Activated T-helper 1 cell treated with anti-CD3 and anti-CD28 coated beads, Interleukin-12 subunit alpha, Interleukin-12 subunit beta, Interleukin-2, Interleukin-4 antibody, amounts not matched to agents 30 ng/mL and 10 ng/mL and 1 ng/mL, durations not matched to agents 14 hours and 24 hours and 36 hours (primary cell): ENCODE results near the gene RASAL3. TPM values are rescaled to one million over a fixed set of nuclear protein-coding genes. Genes with fewer than 3 reads are reported as not detected.

Experiments
- DNase-seq: peaks from one replicate; pipeline ENCODE4 v3.0.0; 2021; ENCODE audit warnings: low spot score
- H3K27ac Mint-ChIP-seq: one replicate; pipeline ENCODE4 v1.8.0; 2021; ENCODE audit warnings: mild to moderate bottlenecking, mixed read lengths
- H3K27me3 Mint-ChIP-seq: one replicate; pipeline ENCODE4 v1.8.0; 2022; ENCODE audit warnings: mild to moderate bottlenecking, moderate library complexity, mixed read lengths; ENCODE audit not compliant: insufficient read depth
- H3K36me3 Mint-ChIP-seq: one replicate; pipeline ENCODE4 v1.8.0; 2021; ENCODE audit warnings: low read depth, mixed read lengths
- H3K4me1 Mint-ChIP-seq: one replicate; pipeline ENCODE4 v1.8.0; 2021; ENCODE audit warnings: low read depth, mixed read lengths
- H3K4me3 Mint-ChIP-seq: one replicate; pipeline ENCODE4 v1.8.0; 2021; ENCODE audit warnings: mild to moderate bottlenecking, moderate library complexity, mixed read lengths
- H3K9me3 Mint-ChIP-seq: one replicate; pipeline ENCODE4 v1.8.0; 2021; ENCODE audit warnings: mixed read lengths
- intact Hi-C: fragments of 100-400 bp; cut with micrococcal nuclease; formaldehyde crosslinking; loops from one replicate; pipeline ENCODE4 v1.15.1; 2024
- total RNA-seq: library from RNA; stranded (reverse); gene quantifications from 2 replicates; pipeline ENCODE4 v1.2.3, GENCODE V29; 2022

RASAL3 gene
- total RNA-seq, 1 donor from 2014 or later, result 130 TPM

GRCh38 chr19:15443325-15443724 lies 21.0 kb downstream of the RASAL3 start:
- no peak overlapping the region for H3K27ac Mint-ChIP-seq
- peaks cover 1% of the 10 kb centered on the region for H3K4me1 Mint-ChIP-seq
- no peaks in the 10 kb centered on the region for H3K9me3 Mint-ChIP-seq
- DNase-seq, result no peak
- H3K4me3 Mint-ChIP-seq, result no peak overlapping the region
- H3K27me3 Mint-ChIP-seq, result no peaks in the 10 kb centered on the region
- intact Hi-C loops, result no loop called here
- H3K36me3 Mint-ChIP-seq, result peaks cover 9% of the 10 kb centered on the region

DNA sequence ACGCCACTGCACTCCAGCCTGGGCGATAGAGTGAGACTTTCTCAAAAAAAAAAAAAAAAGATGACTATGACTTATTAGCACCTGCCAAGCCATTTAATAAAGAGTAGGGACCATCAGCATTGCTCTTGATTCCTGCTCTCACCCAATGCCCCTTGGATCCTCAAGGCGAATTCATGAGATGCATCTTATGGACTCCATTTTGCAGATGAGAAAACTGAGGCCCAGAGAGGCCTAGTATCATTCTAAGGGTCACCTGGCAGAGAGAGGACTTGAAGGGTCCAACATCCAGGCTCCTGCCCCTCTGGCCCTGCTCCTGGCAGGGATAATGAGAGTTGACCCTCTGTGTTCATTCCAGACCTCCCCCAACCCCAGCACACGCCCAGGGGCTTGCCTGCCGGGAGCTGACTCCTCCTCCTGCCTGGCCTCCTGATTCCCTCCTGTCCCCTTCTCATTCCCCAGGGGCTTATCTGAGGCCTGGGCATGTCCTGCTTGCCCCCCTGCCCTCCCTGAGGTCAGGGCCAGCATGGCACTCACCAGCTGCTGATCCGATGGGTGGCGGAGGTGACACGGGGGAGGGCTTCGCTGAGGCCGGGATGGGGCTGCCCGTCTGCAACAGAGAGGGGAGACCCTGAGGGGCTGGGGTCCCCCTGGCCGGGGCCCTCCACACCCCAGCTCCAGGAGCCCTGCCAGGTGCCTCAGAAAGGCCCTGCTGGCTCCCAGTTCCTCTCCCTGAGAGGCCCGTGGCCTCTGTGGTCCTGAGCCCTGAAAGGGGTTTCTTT lies 22.0 kb downstream of the RASAL3 start:
- DNase-seq, result no peak
- intact Hi-C loops, result no loop called here
- Mint-ChIP-seq H3K4me1 (no peaks in the 10 kb centered on the region), H3K27ac (no peak overlapping the region), H3K36me3 (peaks cover 6% of the 10 kb centered on the region), H3K9me3 (no peaks in the 10 kb centered on the region), H3K4me3 (no peak overlapping the region), H3K27me3 (no peaks in the 10 kb centered on the region)

DNA sequence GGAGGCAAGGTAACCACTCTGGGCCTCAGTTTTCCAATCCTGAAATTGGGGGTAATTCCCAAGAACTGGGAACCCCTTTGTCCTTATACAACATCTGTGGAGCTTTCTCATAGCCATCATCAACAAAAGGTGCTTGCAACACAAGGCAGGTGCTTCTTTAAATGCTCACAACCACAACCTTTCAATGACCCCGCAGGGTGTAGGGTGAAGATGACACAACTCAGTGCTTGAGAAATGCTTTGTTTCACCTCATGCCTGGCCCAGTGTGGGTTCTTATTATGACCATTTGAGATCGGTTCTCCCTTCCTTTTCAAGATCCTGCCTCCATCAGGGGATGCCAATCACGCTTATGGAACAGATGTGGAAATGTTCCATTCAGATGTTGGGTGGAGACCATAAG lies 23.0 kb downstream of the RASAL3 start:
- peaks cover 2% of the 10 kb centered on the region for H3K4me1 Mint-ChIP-seq
- no peaks in the 10 kb centered on the region for H3K9me3 Mint-ChIP-seq
- no peak for DNase-seq
- no peaks in the 10 kb centered on the region for H3K27me3 Mint-ChIP-seq
- no peaks in the 10 kb centered on the region for H3K36me3 Mint-ChIP-seq
- no peak overlapping the region for H3K4me3 Mint-ChIP-seq
- no peak overlapping the region for H3K27ac Mint-ChIP-seq
- intact Hi-C loops, result no loop called here

GRCh38 chr19:15439821-15440641 lies 24.3 kb downstream of the RASAL3 start:
- Mint-ChIP-seq H3K4me1 (peaks cover 5% of the 10 kb centered on the region), H3K9me3 (no peaks in the 10 kb centered on the region), H3K27ac (no peak overlapping the region), H3K4me3 (no peak overlapping the region), H3K27me3 (no peaks in the 10 kb centered on the region), H3K36me3 (no peaks in the 10 kb centered on the region)
- intact Hi-C loops, result no loop called here
- DNase-seq, result no peak

GRCh38 chr19:15439078-15439799 lies 25.1 kb downstream of the RASAL3 start:
- no peak for DNase-seq
- Mint-ChIP-seq H3K27me3 (no peaks in the 10 kb centered on the region), H3K27ac (no peak overlapping the region), H3K36me3 (no peaks in the 10 kb centered on the region), H3K4me3 (no peak overlapping the region), H3K9me3 (no peaks in the 10 kb centered on the region), H3K4me1 (peaks cover 5% of the 10 kb centered on the region)
- intact Hi-C loops, result no loop called here

DNA sequence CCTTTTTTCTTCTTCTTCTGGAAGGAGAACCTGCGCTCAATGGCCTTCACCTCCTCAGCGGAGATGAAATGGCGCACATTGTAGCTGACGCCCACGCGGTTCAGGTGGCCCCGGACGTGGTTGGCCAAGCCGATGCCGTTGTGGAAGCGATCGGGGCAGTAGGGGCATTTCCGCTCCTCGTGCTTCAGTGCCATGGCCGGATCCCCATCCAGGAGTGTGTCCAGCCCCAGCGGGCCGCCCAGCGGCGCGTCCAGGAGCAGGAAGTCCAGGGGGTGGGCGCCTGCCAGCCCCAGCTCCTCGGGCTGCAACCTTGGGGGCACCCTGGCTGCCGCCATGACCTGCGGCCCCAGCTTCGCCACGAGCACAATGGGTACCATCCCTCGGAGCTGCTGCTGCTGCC lies 25.8 kb downstream of the RASAL3 start:
- H3K36me3 Mint-ChIP-seq, result no peaks in the 10 kb centered on the region
- intact Hi-C loops, result no loop called here
- no peak for DNase-seq
- H3K27me3 Mint-ChIP-seq, result no peaks in the 10 kb centered on the region
- H3K27ac Mint-ChIP-seq, result no peak overlapping the region
- H3K9me3 Mint-ChIP-seq, result no peaks in the 10 kb centered on the region
- H3K4me3 Mint-ChIP-seq, result no peak overlapping the region
- H3K4me1 Mint-ChIP-seq, result peaks cover 5% of the 10 kb centered on the region

- H3K27me3 Mint-ChIP-seq, result no peaks in the 10 kb centered on the region
- H3K9me3 Mint-ChIP-seq, result no peaks in the 10 kb centered on the region
- intact Hi-C loops, result no loop called here
- no peak overlapping the region for H3K4me3 Mint-ChIP-seq
- no peak for DNase-seq
- peaks cover 10% of the 10 kb centered on the region for H3K4me1 Mint-ChIP-seq
- H3K36me3 Mint-ChIP-seq, result no peaks in the 10 kb centered on the region
- H3K27ac Mint-ChIP-seq, result no peak overlapping the region
These were observed 26.2 kb downstream of the RASAL3 start for GRCh38 chr19:15438124-15438496.

DNA sequence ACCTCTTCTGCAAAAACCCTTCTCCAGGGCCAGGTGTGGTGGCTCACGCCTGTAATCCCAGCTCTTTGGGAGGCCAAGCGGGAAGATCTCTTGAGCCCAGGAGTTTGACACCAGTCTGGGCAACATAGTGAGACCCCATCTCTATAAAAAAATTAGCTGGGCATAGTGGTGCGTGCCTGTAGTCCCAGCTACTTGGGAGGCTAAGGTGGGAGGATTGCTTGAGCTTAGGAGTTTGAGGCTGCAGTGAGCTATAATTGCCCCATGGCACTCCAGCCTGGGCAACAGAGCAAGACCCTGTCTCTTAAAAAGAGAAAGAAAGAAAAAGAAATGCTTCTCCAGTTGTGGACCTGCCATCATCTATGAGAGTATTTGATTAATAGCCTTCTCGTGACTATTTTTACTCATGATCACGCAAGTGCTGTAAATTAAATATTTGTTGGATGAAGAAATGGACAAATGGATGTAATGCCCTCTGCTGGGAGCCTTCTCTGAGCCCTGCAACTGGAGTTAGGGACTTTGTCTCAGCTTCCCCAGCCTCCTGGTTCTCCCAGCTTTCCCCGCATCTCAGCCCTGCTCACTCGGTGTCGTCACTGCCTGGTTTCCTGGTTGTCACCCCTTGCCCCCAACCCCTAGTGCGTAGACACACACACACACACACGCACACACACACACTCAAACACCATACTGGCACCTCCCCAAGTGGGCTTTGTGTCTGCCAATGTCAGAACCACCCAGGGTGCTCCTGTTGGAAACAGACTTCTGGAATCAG lies 26.8 kb downstream of the RASAL3 start:
- H3K36me3 Mint-ChIP-seq, result no peaks in the 10 kb centered on the region

GRCh38 chr19:15436826-15437110 lies 27.6 kb downstream of the RASAL3 start:
- H3K4me3 Mint-ChIP-seq, result no peak overlapping the region
- peaks cover 15% of the 10 kb centered on the region for H3K4me1 Mint-ChIP-seq
- H3K9me3 Mint-ChIP-seq, result no peaks in the 10 kb centered on the region
- intact Hi-C loops, result no loop called here
- H3K27me3 Mint-ChIP-seq, result no peaks in the 10 kb centered on the region
- no peak for DNase-seq
- no peak overlapping the region for H3K27ac Mint-ChIP-seq
- H3K36me3 Mint-ChIP-seq, result peaks cover 3% of the 10 kb centered on the region

More for the DNA sequence above, 26.8 kb downstream of the RASAL3 start:
- no peak for DNase-seq
- no peak overlapping the region for H3K4me3 Mint-ChIP-seq
- no peak overlapping the region for H3K27ac Mint-ChIP-seq
- intact Hi-C loops, result no loop called here
- no peaks in the 10 kb centered on the region for H3K27me3 Mint-ChIP-seq
- peaks cover 13% of the 10 kb centered on the region for H3K4me1 Mint-ChIP-seq
- no peaks in the 10 kb centered on the region for H3K9me3 Mint-ChIP-seq

- no peak for DNase-seq
- Mint-ChIP-seq H3K27me3 (no peaks in the 10 kb centered on the region), H3K4me3 (no peak overlapping the region), H3K9me3 (no peaks in the 10 kb centered on the region), H3K27ac (no peak overlapping the region), H3K36me3 (peaks cover 4% of the 10 kb centered on the region), H3K4me1 (peaks cover 20% of the 10 kb centered on the region)
- intact Hi-C loops, result no loop called here
These were observed 28.1 kb downstream of the RASAL3 start for GRCh38 chr19:15436012-15436825.

- H3K27me3 Mint-ChIP-seq, result no peaks in the 10 kb centered on the region
- peak overlapping the region; percentile 91 for H3K4me3 Mint-ChIP-seq
- DNase-seq, result no peak
- no peaks in the 10 kb centered on the region for H3K9me3 Mint-ChIP-seq
- peak overlapping the region; percentile 88 for H3K27ac Mint-ChIP-seq
- H3K36me3 Mint-ChIP-seq, result peaks cover 8% of the 10 kb centered on the region
- intact Hi-C loops, result loop anchor here (1.0 kb wide), 2 partner anchors 16 to 34 kb away; partner anchors contain the start of gene WIZ
- peaks cover 31% of the 10 kb centered on the region for H3K4me1 Mint-ChIP-seq
These were observed 30.8 kb downstream of the RASAL3 start for GRCh38 chr19:15433519-15434069.
